AG09319 (cell line): ENCODE measurements around the gene JPH4.

Experiments used
- DNase-seq: peaks from one replicate; pipeline ENCODE4 v3.0.0-alpha.2; 2010; ENCODE audit warnings: low read depth; ENCODE audit errors: extremely low read depth
- CTCF ChIP-seq: IDR thresholded peaks from 2 replicates; pipeline ENCODE4 v1.5.1; 2011; ENCODE audit warnings: low read depth, mild to moderate bottlenecking, inconsistent platforms, low read length, moderate library complexity

JPH4 gene

GRCh38 chr14:23577004-23577681, 1.4 kb downstream of the JPH4 start:
- no peak for TF ChIP-seq CTCF

DNA sequence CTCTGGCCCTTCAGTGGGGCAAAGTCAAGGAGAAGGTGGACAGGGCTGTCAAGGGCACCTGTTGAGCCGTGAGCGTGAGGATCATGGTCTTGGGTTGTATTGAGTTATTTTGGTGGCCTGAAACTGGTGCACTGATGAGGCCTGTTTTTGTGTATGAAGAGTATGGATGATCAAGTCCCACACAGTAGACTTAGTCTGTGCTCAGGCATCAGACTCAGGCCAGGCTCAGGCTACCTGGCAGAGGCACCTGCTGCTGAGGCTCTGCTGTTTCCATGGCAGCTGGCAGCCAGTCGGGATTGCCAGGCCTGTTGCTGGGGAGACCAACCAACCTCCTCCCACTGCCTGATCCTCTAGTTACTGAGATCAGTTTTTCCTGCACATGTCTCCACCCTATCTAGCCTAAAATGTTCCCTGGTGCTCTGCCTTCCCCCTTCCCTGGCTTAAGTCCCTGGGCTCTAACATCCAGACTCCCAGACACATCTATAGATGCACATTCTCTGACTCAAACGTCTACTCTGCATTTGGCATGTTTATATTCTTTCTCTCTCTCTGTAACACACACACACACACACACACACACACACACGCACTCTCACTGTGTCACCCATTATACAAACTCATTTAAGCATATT, 5.1 kb downstream of the JPH4 start:
- DNase-seq: no peak
- TF ChIP-seq CTCF: no peak

More at GRCh38 chr14:23577004-23577681, 1.4 kb downstream of the JPH4 start:
- DNase-seq: no peak

DNA sequence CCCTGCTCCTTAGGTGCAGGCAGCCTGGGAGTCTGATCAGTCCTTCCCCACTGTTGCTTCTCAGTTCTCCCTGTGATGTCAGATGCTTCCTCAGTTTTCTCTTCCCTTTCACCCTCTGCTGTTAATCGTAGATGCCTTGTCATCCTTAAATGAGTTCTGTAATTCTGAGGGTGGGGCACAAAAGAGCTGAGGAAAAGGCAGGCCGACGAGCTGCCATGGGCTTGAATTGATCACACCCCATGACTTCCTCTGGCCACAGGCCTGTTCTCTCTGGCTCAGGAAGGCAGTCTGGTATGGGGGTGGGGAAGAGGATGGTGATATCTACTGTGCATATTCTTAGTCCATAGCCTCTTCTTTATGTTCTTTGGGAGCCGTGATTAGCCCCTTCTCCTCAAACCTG, 5.8 kb downstream of the JPH4 start:
- no peak for TF ChIP-seq CTCF
- DNase-seq: no peak

GRCh38 chr14:23572524-23572828, 6.1 kb downstream of the JPH4 start:
- DNase-seq: no peak
- no peak for TF ChIP-seq CTCF

DNA sequence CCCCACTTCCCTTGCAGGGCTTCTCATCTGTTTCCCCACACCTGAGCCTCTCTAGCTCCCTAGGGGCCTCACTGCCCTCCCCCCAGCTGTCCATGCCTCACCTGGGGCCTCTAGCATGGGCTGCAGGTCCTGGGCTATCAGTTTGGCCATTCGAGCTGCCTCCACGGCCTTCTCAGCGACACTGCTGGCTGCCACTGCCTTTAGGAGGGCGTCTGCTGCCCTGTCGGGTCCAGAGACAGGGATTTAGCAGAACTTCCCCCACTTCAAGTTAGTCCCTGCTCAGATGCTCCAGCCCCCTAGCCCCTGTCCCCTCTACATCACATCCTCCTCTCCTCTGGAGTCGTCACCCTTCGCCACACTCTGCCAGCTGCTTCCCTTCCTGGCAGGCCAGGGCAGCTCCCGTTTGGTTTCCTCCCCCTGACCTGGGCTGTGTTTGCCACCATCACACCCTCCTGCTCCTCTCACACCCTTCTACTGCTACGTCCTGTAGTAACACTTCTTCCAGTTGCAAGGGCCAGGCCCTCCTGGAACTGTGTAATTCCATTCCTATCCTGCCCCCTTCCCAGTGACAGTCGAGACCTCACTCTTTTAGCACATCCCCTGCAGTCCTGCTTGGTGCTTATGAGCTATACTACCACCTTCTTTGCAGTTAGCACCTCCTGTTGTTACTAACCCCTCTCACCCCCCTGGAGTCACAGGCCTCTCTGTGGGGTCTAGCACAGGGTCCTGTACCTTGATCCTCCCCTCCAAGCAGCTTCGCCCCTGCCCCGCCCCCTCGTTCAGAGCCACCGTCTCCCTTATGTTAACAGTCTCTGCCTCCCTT, 6.7 kb downstream of the JPH4 start:
- TF ChIP-seq CTCF: no peak
- no peak for DNase-seq

DNA sequence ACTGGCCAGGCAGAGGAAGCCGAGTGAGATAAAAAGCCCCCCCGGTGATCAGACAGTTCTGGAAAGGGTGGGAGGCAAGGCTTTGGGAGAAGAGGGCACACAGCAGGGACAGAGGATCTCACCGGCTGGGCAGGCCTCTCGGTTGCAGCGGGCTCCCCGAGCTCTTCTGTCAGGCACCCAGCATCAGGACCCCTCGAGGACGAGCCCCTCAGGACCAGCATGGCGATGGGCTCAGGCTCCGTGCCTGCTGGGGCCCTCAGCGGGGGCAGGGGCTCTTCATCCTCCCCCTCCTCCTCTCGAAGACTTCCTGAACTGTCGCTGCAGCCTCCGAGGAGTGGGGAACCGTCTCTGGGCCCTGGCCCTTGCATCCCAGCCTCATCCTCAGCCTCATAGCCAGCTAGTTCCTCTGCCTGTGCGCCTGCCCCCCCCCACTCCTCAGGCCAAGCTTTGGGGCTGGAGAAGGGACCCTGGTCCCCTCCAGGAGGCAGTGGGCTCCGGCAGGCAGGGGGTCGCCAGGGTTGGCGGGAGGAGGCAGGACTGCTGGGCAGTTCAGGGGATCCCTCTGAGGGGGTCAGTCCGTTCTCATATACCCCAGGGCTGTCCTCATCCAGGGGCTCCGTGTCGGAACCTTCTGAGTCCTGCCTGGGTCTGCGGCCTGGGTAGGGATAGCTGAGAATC, 7.6 kb downstream of the JPH4 start:
- no peak for TF ChIP-seq CTCF
- no peak for DNase-seq
